Stimulated activated CD4-positive, alpha-beta T cell treated with anti-CD3 and anti-CD28 coated beads, Interleukin-4, amount 100 ng/mL, for 24 hours (primary cell): ENCODE measurements around the gene FYN.

ENCODE experiments used
- DNase-seq: peaks from one replicate; pipeline ENCODE4 v3.0.0-alpha.2; 2020

The FYN gene

DNA sequence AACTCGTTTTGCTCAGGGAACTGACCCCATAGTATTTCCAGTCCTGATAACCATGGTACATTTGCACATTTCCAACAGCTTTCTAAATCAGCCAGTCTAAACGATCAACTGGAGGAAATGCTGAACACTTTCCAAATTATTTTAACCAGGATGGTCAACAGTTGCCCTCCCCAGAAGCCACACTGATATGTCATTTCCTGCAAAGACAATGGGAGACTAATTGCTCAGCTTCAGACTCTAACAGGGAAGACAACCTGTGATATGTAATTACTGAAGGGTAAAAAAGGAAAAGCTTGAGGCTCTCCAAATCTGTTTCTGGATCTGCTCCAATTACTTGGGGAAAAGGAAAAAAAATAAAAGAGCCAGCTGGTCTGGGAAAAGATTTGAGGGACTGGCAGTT, 88.8 kb downstream of the FYN start:
- DNase-seq, result no peak

- DNase-seq, result no peak
Observed at GRCh38 chr6:111782887-111783466, 90.3 kb downstream of the FYN start.

DNA sequence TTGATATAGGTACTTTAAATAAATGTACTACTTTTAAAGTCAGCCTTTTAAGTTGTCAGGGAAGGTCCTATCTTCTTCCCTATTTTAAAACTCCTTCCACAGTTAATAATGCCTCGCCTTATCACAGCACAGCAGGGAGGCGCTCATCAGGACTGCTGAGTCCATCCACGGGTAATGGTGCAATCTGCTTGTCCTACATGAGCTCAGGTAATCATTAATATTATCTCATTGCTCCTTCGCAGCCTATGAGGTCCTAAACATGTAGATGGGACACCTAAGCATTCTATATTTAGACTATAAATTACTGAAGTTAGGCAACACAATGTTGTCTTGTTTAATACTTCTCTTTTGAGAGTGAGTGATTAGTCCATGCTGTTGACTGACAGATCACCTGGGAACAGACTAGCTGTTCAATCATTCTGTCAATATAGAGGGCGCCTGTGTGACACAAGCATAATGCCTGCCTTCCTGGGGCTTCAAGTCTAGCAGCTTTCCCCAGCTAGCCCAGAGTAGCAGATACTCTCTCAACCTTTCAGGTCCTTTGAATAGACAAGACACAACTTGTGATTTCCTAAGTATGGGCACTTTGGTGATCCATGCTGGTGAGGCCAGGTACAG, 91.0 kb downstream of the FYN start:
- no peak for DNase-seq

DNA sequence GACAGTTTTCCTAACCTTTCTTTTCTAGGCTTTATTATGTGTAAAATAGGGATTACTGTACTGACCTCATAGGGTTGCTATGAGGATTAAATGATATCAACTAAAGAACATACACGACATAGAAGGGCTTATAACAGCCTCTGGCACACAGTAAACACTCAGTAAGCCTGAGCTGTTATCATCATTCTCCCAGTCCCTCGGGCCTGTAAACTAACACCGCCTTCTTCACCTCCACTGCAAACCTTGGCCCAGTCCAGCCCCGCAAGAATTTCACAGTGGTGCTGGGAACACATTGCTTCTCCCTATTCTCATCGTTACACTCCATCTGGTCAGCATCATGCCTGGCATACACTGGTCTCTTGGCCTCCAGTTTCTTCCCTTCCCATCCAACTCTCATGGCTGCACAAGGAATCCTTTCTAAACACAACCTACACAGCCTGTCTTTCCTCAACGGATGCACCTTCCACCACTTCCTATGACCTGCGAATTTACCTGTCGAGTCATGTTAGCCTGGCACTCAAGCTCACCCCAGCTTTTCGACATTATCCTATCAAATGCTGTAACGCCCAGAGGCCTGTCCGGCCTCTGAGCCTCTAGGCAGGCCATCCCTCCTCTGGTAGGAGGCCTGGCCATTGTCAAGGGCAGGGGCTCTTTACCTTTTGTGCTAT, 92.1 kb downstream of the FYN start:
- no peak for DNase-seq

DNA sequence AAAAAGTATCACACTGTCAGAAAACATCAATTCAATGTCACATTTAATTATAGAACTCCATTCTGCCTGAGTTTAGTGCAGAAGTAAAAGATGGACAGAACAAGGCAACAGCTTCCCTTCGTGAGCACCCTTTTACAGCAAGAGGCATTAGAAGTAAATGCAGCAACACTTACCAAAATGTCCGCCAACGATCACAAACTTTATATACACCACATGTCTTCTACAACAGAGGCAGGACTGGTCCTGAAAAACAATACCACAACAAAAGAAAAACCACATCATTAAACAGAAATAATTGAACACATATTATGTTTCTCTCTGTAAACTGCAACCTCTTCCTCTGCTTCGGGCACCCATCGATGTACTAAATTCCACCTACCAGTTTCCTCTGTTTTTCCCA, 92.9 kb downstream of the FYN start:
- DNase-seq, result no peak

GRCh38 chr6:111779660-111780059, 93.6 kb downstream of the FYN start:
- no peak for DNase-seq

GRCh38 chr6:111779031-111779430, 94.2 kb downstream of the FYN start:
- DNase-seq, result no peak

- DNase-seq, result no peak
Observed at GRCh38 chr6:111777357-111777756, 95.9 kb downstream of the FYN start.

DNA sequence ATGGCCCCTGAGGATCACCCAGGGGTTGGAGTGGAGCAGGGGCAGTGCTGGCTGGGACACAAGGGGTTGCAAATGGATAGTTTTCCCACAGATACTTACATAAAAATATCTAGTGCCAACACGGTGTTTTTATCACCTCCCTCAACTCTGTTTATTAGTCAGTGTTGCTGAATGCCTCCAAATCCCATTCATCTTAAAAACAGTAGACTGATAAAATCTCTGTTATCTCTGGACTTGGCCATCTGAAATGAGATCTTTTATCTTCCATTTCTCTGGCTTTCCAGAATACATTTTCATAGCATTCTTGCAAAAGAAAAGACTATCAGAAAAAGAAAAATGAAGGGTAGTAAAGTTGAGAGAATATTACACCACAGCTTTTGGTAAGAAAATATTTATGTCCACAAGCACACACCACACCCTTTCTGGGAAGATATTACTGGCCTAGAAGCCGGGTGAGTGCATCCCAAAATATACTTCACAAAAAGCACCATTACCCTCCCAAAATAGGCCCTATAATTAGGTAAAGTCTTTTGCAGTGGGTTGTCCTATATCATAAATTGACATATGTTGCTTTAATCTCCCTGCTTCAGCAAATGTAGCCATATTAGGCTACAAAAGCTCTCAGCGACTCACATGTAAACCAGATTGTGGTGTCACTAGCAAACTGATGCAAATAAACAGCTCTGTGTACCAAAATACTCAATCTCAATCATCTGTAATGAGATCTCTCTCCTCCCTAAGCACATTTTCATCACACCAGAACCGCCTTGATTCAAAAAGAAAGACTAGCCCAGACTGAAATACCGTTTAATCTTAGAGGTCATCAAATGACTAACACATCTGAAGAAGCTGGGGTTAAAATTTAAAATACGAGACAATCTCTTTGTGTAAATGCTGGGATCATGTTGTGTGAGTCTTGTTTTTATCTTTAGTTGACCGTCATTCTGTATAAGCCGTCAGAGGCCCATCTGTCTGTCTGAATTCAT, 96.7 kb downstream of the FYN start:
- DNase-seq, result no peak

- DNase-seq, result no peak
Observed at GRCh38 chr6:111775145-111775922, 97.9 kb downstream of the FYN start.

DNA sequence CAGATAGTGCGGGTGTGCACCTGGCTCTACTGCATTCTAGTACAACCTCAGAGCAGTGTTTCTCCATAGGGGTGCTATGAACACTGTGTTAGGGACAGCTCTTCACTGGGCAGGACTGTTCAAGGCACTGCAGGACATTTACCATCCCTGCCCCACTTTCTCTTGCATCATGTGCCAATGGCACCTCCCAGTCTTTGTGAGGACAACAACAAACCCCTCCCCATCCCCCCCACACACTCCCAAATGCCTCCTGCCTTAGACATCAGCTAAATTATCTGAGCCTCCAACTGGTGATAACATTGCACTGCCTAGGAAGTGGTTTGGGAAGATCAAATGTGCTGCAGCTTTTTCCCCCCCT, 98.9 kb downstream of the FYN start:
- DNase-seq, result no peak

- DNase-seq, result no peak
Observed at GRCh38 chr6:111773501-111774345, 99.5 kb downstream of the FYN start.

GRCh38 chr6:111772381-111772780, 100.9 kb downstream of the FYN start:
- no peak for DNase-seq

DNA sequence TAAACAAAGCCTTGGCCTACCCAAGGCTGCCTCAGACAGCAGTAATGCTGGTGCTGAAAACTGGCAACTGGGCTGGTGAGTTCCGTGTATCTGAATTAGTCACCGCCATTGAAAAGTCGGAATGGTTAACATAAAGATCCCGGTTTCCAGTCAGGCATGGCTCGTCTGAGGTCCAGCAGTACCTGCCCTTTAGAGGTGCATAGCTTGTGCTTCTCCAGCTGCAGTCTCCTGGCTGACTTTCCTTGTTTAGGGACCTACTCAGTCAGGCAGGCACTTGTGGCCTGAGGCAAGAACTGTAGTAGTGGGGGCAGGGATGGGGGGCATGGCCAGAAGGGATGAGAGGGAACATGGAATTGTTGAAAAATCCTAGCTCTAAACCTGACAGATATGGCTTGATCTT, 101.6 kb downstream of the FYN start:
- no peak for DNase-seq

GRCh38 chr6:111771094-111771432, 102.2 kb downstream of the FYN start:
- DNase-seq, result no peak

GRCh38 chr6:111770263-111771093, 102.8 kb downstream of the FYN start:
- DNase-seq, result no peak

- DNase-seq, result no peak
Observed at GRCh38 chr6:111769365-111770152, 103.7 kb downstream of the FYN start.

- no peak for DNase-seq
Observed at GRCh38 chr6:111768431-111768770, 104.9 kb downstream of the FYN start.

DNA sequence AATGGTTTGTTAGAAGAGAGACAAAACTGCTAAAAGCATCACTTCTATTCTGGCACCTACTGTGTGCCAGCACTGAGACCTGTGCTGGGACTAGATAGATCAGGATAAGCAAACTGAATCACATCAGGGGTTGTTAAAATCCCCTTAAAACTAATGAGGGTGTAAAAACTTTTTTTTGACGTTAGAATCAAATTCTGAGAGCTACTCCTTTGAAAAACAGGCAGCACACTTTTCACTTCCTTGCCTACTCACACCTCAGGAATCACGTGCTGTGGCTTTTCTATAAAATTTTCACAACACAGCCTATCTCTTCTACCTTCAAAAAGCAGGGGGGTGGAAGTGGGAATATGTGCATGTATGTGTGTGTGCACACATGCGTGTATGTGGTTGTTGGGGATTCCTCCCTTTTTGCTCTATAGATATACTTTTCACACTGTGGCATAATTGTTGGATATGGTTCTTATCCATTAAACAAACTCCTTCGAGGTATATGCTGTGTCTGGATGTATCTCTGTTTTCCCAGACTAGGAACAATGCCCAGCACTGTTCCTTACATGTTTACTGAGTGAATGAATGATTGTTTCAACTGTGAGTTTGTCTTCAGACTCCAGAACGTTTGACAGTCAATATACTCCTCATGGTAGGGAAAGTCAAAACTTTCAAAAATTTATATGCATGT, 105.4 kb downstream of the FYN start:
- DNase-seq, result no peak
